Ectodermal cell (in vitro differentiated cells): ENCODE measurements around the gene SHB.

Source experiments
- H3K27ac ChIP-seq: 2 replicates; pipeline ENCODE4 v1.7.0; 2013; ENCODE audit warnings: mild to moderate bottlenecking, low read depth, low read length; ENCODE audit not compliant: insufficient read depth, poor library complexity, severe bottlenecking
- H3K27me3 ChIP-seq: 2 replicates; pipeline ENCODE4 v1.7.0; 2013; ENCODE audit warnings: mild to moderate bottlenecking, low read length; ENCODE audit not compliant: insufficient read depth, control insufficient read depth, poor library complexity, severe bottlenecking
- H3K36me3 ChIP-seq: one replicate; pipeline ENCODE4 v1.7.0; 2013; ENCODE audit warnings: low read length; ENCODE audit not compliant: control insufficient read depth, insufficient read depth
- H3K4me1 ChIP-seq: one replicate; pipeline ENCODE4 v1.7.0; 2013; ENCODE audit warnings: low read length; ENCODE audit not compliant: control insufficient read depth, insufficient read depth
- H3K4me3 ChIP-seq: 2 replicates; pipeline ENCODE4 v1.7.0; 2013; ENCODE audit warnings: low read depth, low read length, control low read depth; ENCODE audit not compliant: insufficient read depth
- H3K9me3 ChIP-seq: 2 replicates; pipeline ENCODE4 v1.7.0; 2013; ENCODE audit warnings: mild to moderate bottlenecking, low read length, moderate library complexity; ENCODE audit not compliant: control insufficient read depth
- WGBS, 2 experiments: methylation state at CpG; one replicate each; pipeline ENCODE4 v1.1.7; 2013; ENCODE audit warnings: missing lambda C conversion rate in 2 of 2; 5-methylcytosine and 5-hydroxymethylcytosine counted together

The SHB gene

GRCh38 chr9:37951671-37952449 is 117.2 kb downstream of the SHB start:
- Histone ChIP-seq H3K4me1 (no peaks in the 10 kb centered on the region), H3K9me3 (no peaks in the 10 kb centered on the region), H3K27me3 (no peaks in the 10 kb centered on the region), H3K36me3 (no peaks in the 10 kb centered on the region), H3K4me3 (no peak overlapping the region), H3K27ac (no peak overlapping the region)
- 92 to 95% methylated on average over 12 of the region's 12 CpGs for WGBS, 2 experiments

- H3K27me3 ChIP-seq: no peaks in the 10 kb centered on the region
- 93 to 94% methylated on average over 12 of the region's 12 CpGs for WGBS, 2 experiments
- no peaks in the 10 kb centered on the region for H3K36me3 ChIP-seq
- H3K9me3 ChIP-seq: no peaks in the 10 kb centered on the region
- H3K4me1 ChIP-seq: peaks cover 3% of the 10 kb centered on the region
- no peak overlapping the region for H3K4me3 ChIP-seq
- H3K27ac ChIP-seq: no peak overlapping the region
Measured at GRCh38 chr9:37950561-37950960, 118.5 kb downstream of the SHB start.

GRCh38 chr9:37949576-37949975 is 119.5 kb downstream of the SHB start:
- Histone ChIP-seq H3K27ac (no peak overlapping the region), H3K4me1 (peaks cover 12% of the 10 kb centered on the region), H3K27me3 (no peaks in the 10 kb centered on the region), H3K9me3 (no peaks in the 10 kb centered on the region), H3K36me3 (no peaks in the 10 kb centered on the region), H3K4me3 (no peak overlapping the region)
- 91 to 96% methylated on average over 8 of the region's 8 CpGs for WGBS, 2 experiments

- Histone ChIP-seq H3K36me3 (no peaks in the 10 kb centered on the region), H3K4me3 (no peak overlapping the region)
Measured at GRCh38 chr9:37948417-37948980, 120.5 kb downstream of the SHB start.

GRCh38 chr9:37947977-37948376 is 121.0 kb downstream of the SHB start:
- Histone ChIP-seq H3K27ac (no peak overlapping the region), H3K4me3 (no peak overlapping the region), H3K36me3 (no peaks in the 10 kb centered on the region), H3K27me3 (no peaks in the 10 kb centered on the region), H3K4me1 (peaks cover 26% of the 10 kb centered on the region), H3K9me3 (no peaks in the 10 kb centered on the region)
- 93 to 94% methylated on average over 9 of the region's 9 CpGs for WGBS, 2 experiments

More at GRCh38 chr9:37948417-37948980, 120.5 kb downstream of the SHB start:
- Histone ChIP-seq H3K4me1 (peaks cover 22% of the 10 kb centered on the region), H3K27ac (no peak overlapping the region), H3K9me3 (no peaks in the 10 kb centered on the region), H3K27me3 (no peaks in the 10 kb centered on the region)
- 95% methylated on average over 20 of the region's 20 CpGs for WGBS, 2 experiments

GRCh38 chr9:37947471-37947870 is 121.6 kb downstream of the SHB start:
- WGBS, 2 experiments: 90 to 93% methylated on average over 7 of the region's 7 CpGs
- H3K4me3 ChIP-seq: no peak overlapping the region
- H3K27ac ChIP-seq: no peak overlapping the region
- H3K36me3 ChIP-seq: no peaks in the 10 kb centered on the region
- H3K9me3 ChIP-seq: no peaks in the 10 kb centered on the region
- H3K4me1 ChIP-seq: peaks cover 26% of the 10 kb centered on the region
- H3K27me3 ChIP-seq: no peaks in the 10 kb centered on the region

- no peaks in the 10 kb centered on the region for H3K27me3 ChIP-seq
- peaks cover 26% of the 10 kb centered on the region for H3K4me1 ChIP-seq
- no peak overlapping the region for H3K4me3 ChIP-seq
- H3K9me3 ChIP-seq: no peaks in the 10 kb centered on the region
- no peaks in the 10 kb centered on the region for H3K36me3 ChIP-seq
- no peak overlapping the region for H3K27ac ChIP-seq
- 94% methylated on average over 7 of the region's 7 CpGs for WGBS, 2 experiments
Measured at GRCh38 chr9:37946971-37947370, 122.1 kb downstream of the SHB start.

- 94 to 95% methylated on average over 8 of the region's 8 CpGs for WGBS, 2 experiments
- H3K36me3 ChIP-seq: no peaks in the 10 kb centered on the region
- no peak overlapping the region for H3K4me3 ChIP-seq
- no peaks in the 10 kb centered on the region for H3K9me3 ChIP-seq
- no peaks in the 10 kb centered on the region for H3K27me3 ChIP-seq
- H3K27ac ChIP-seq: no peak overlapping the region
- peaks cover 30% of the 10 kb centered on the region for H3K4me1 ChIP-seq
Measured at GRCh38 chr9:37946041-37946440, 123.0 kb downstream of the SHB start.

GRCh38 chr9:37944671-37945481 is 124.2 kb downstream of the SHB start:
- WGBS, 2 experiments: 76 to 82% methylated on average over 9 of the region's 9 CpGs
- H3K36me3 ChIP-seq: no peaks in the 10 kb centered on the region

GRCh38 chr9:37944266-37944650 is 124.8 kb downstream of the SHB start:
- Histone ChIP-seq H3K4me1 (peaks cover 30% of the 10 kb centered on the region), H3K27me3 (no peaks in the 10 kb centered on the region), H3K36me3 (no peaks in the 10 kb centered on the region), H3K27ac (no peak overlapping the region), H3K4me3 (no peak overlapping the region), H3K9me3 (no peaks in the 10 kb centered on the region)
- WGBS, 2 experiments: 85 to 86% methylated on average over 7 of the region's 7 CpGs

More at GRCh38 chr9:37944671-37945481, 124.2 kb downstream of the SHB start:
- Histone ChIP-seq H3K4me3 (no peak overlapping the region), H3K27me3 (no peaks in the 10 kb centered on the region), H3K4me1 (peaks cover 30% of the 10 kb centered on the region), H3K27ac (no peak overlapping the region), H3K9me3 (no peaks in the 10 kb centered on the region)
